ENCODE measurements around the gene GALT. TPM values are rescaled to one million over a fixed set of nuclear protein-coding genes. Genes with fewer than 3 reads are reported as not detected.

GALT gene
- total and polyA plus RNA-seq, 2 of the 4 experiments (the other 2 are of a cell fraction): 15.8 to 34.6 TPM

GRCh38 chr9:34694811-34695210 lies 48.3 kb downstream of the GALT start:
- H3K4me2 ChIP-seq (ENCODE audit: low read depth, low read length): no peak overlapping the region
- DNase-seq (no peak), ATAC-seq (ENCODE audit: low read depth) (no peak)
- intact Hi-C loops (cut with micrococcal nuclease): no loop called here
- BruUV-seq (replicated peaks): no TSS peak
- no peak overlapping the region for H2AK5ac ChIP-seq (ENCODE audit: low read depth, low read length)
- no peak overlapping the region for H3K23ac ChIP-seq (ENCODE audit: low read depth, low read length)
- H3K9me1 ChIP-seq (ENCODE audit: insufficient read depth, low read length): 0 out of 2 replicates have a peak, but pooled peaks cover 4% of the 10 kb centered on the region
- no peaks in the 10 kb centered on the region for H3K79me1 ChIP-seq (ENCODE audit: low read depth in 1 of 2, low read length in 2 of 2)
- H3K36me3 ChIP-seq (ENCODE audit: control insufficient read depth, insufficient read depth, low read length): no peaks in the 10 kb centered on the region
- H3K9ac ChIP-seq (ENCODE audit: low read depth, low read length): no peak overlapping the region
- no peak overlapping the region for H3K14ac ChIP-seq (replicated peaks; ENCODE audit: low read depth, low read length)
- no peak overlapping the region for H3K4me3 ChIP-seq (ENCODE audit: insufficient read depth, low read depth, low read length)
- ChIA-PET CTCF (no interaction called here), POLR2A (ENCODE audit: unreplicated experiment) (no interaction called here)
- no peak overlapping the region for H3K18ac ChIP-seq (ENCODE audit: low read depth, low read length)
- no peaks in the 10 kb centered on the region for H3K4me1 ChIP-seq (ENCODE audit: control insufficient read depth, insufficient read depth, low read length)
- no peaks in the 10 kb centered on the region for H3K9me3 ChIP-seq (ENCODE audit: control insufficient read depth, insufficient read depth, low read length)
- no peak for TF ChIP-seq RCOR1 (IDR thresholded peaks at IDR 0.05; ENCODE audit: insufficient replicate concordance, low read length)
- TF ChIP-seq MXI1 (IDR thresholded peaks at IDR 0.05; ENCODE audit: borderline replicate concordance, low read depth, low read length): no peak
- TF ChIP-seq BHLHE40 (IDR thresholded peaks at IDR 0.05; ENCODE audit: low read depth, low read length): no peak
- TF ChIP-seq MAZ (IDR thresholded peaks at IDR 0.05; ENCODE audit: borderline replicate concordance, low read depth, low read length): no peak
- no peak for TF ChIP-seq CHD1 (IDR thresholded peaks at IDR 0.05; ENCODE audit: low read depth, low read length)
- no peak for TF ChIP-seq MAFK (IDR thresholded peaks at IDR 0.05; ENCODE audit: low read depth, low read length)
- no peak for TF ChIP-seq FOS (IDR thresholded peaks at IDR 0.05; ENCODE audit: low read depth, low read length)
- TF ChIP-seq RFX5 (IDR thresholded peaks at IDR 0.05; ENCODE audit: low read depth, low read length): no peak
- no peak for TF ChIP-seq NFE2L2 (IDR thresholded peaks at IDR 0.05; ENCODE audit: low read depth, low read length)
- TF ChIP-seq, protein P1, sequence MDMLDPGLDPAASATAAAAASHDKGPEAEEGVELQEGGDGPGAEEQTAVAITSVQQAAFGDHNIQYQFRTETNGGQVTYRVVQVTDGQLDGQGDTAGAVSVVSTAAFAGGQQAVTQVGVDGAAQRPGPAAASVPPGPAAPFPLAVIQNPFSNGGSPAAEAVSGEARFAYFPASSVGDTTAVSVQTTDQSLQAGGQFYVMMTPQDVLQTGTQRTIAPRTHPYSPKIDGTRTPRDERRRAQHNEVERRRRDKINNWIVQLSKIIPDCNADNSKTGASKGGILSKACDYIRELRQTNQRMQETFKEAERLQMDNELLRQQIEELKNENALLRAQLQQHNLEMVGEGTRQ (IDR thresholded peaks at IDR 0.05; ENCODE audit: low read depth, low read length): no peak
- TF ChIP-seq POLR2A (IDR thresholded peaks at IDR 0.05; ENCODE audit: low read depth, low read length): no peak
- TF ChIP-seq, protein P2, sequence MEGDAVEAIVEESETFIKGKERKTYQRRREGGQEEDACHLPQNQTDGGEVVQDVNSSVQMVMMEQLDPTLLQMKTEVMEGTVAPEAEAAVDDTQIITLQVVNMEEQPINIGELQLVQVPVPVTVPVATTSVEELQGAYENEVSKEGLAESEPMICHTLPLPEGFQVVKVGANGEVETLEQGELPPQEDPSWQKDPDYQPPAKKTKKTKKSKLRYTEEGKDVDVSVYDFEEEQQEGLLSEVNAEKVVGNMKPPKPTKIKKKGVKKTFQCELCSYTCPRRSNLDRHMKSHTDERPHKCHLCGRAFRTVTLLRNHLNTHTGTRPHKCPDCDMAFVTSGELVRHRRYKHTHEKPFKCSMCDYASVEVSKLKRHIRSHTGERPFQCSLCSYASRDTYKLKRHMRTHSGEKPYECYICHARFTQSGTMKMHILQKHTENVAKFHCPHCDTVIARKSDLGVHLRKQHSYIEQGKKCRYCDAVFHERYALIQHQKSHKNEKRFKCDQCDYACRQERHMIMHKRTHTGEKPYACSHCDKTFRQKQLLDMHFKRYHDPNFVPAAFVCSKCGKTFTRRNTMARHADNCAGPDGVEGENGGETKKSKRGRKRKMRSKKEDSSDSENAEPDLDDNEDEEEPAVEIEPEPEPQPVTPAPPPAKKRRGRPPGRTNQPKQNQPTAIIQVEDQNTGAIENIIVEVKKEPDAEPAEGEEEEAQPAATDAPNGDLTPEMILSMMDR (conservative IDR thresholded peaks at IDR 0.05; ENCODE audit: low read depth, low read length): no peak
- TF ChIP-seq ELK1 (IDR thresholded peaks at IDR 0.05; ENCODE audit: borderline replicate concordance, low read depth, low read length): no peak
- no peak for TF ChIP-seq CEBPB (IDR thresholded peaks at IDR 0.05; ENCODE audit: low read depth, low read length)
- TF ChIP-seq SMC3 (IDR thresholded peaks at IDR 0.05; ENCODE audit: low read depth, low read length): no peak
- no peak for TF ChIP-seq RAD21 (IDR thresholded peaks at IDR 0.05; ENCODE audit: low read length)
- no peak overlapping the region for H4K5ac ChIP-seq (ENCODE audit: low read depth, low read length)
- no peak overlapping the region for H4K8ac ChIP-seq (ENCODE audit: low read depth in 2 of 2, low read length in 2 of 2)
- in situ Hi-C loops (cut with MboI; ENCODE audit: low sequenced_read_pairs): no loop called here
- no peak overlapping the region for H2BK15ac ChIP-seq (ENCODE audit: low read depth, low read length)
- no peak overlapping the region for H3K27ac ChIP-seq (ENCODE audit: insufficient read depth, low read length)
- H2BK5ac ChIP-seq (ENCODE audit: low read depth, low read length, poor library complexity, severe bottlenecking): no peak overlapping the region
- H4K91ac ChIP-seq (ENCODE audit: insufficient read depth, low read depth, low read length): no peak overlapping the region
- no peak overlapping the region for H3K56ac ChIP-seq (ENCODE audit: extremely low read depth, insufficient read depth, low read length)
- no peaks in the 10 kb centered on the region for H4K20me1 ChIP-seq (ENCODE audit: insufficient read depth, low read length)
- no peak overlapping the region for H2BK20ac ChIP-seq (ENCODE audit: low read depth, low read length)
- H2AFZ ChIP-seq (replicated peaks; ENCODE audit: low read length, poor library complexity): no peak overlapping the region
- dilution Hi-C loops (cut with HindIII; ENCODE audit: low sequenced_read_pairs, unreplicated experiment): no loop called here
- peaks cover 2% of the 10 kb centered on the region for H3K27me3 ChIP-seq (ENCODE audit: control insufficient read depth, insufficient read depth, low read length)
- no peak overlapping the region for H2AK9ac ChIP-seq (replicated peaks; ENCODE audit: low read depth, low read length, poor library complexity)
- no peak overlapping the region for H3K4ac ChIP-seq (ENCODE audit: low read depth, low read length)
- H2BK120ac ChIP-seq (ENCODE audit: low read depth, low read length): no peak overlapping the region
